ENCODE data around the gene SCGB1D2. TPM values are rescaled to one million over a fixed set of nuclear protein-coding genes. Genes with fewer than 3 reads are reported as not detected.
A peak's percentile ranks its signal among the peaks of the same experiment; 100 is the strongest.

Gene SCGB1D2
- total and polyA plus RNA-seq, 9 of the 15 experiments (the other 6 are each of a cell fraction or from before 2014, with no cell fraction given): not detected

DNA sequence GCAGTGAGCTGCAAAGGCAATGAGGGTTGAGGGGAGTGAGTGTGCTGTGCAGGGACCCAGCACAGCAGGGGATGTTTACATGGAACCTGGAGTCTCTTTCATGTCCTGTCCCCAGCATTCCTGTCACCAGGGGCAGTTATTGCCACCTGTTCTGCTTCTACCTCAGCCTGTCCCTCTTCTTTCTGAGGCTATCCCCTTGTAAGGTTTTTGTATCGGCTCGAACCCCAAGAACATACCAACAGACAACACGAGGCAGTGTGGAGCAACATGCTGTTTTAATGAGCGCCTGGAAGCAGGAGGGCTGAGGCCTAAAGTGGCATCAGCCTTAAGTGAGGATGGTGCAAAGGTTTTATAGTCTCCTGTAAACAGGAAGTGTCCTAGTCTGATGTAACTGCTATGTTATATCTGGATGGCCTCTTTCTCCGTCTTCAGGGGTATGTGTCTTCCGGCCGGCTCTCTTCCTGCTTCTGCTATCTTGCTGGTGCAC, 31.8 kb downstream of the SCGB1D2 start (continued):
- TF ChIP-seq, protein P1, sequence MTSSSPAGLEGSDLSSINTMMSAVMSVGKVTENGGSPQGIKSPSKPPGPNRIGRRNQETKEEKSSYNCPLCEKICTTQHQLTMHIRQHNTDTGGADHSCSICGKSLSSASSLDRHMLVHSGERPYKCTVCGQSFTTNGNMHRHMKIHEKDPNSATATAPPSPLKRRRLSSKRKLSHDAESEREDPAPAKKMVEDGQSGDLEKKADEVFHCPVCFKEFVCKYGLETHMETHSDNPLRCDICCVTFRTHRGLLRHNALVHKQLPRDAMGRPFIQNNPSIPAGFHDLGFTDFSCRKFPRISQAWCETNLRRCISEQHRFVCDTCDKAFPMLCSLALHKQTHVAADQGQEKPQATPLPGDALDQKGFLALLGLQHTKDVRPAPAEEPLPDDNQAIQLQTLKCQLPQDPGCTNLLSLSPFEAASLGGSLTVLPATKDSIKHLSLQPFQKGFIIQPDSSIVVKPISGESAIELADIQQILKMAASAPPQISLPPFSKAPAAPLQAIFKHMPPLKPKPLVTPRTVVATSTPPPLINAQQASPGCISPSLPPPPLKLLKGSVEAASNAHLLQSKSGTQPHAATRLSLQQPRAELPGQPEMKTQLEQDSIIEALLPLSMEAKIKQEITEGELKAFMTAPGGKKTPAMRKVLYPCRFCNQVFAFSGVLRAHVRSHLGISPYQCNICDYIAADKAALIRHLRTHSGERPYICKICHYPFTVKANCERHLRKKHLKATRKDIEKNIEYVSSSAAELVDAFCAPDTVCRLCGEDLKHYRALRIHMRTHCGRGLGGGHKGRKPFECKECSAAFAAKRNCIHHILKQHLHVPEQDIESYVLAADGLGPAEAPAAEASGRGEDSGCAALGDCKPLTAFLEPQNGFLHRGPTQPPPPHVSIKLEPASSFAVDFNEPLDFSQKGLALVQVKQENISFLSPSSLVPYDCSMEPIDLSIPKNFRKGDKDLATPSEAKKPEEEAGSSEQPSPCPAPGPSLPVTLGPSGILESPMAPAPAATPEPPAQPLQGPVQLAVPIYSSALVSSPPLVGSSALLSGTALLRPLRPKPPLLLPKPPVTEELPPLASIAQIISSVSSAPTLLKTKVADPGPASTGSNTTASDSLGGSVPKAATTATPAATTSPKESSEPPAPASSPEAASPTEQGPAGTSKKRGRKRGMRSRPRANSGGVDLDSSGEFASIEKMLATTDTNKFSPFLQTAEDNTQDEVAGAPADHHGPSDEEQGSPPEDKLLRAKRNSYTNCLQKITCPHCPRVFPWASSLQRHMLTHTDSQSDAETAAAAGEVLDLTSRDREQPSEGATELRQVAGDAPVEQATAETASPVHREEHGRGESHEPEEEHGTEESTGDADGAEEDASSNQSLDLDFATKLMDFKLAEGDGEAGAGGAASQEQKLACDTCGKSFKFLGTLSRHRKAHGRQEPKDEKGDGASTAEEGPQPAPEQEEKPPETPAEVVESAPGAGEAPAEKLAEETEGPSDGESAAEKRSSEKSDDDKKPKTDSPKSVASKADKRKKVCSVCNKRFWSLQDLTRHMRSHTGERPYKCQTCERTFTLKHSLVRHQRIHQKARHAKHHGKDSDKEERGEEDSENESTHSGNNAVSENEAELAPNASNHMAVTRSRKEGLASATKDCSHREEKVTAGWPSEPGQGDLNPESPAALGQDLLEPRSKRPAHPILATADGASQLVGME (CRISPR knock-in tag; IDR thresholded peaks at IDR 0.05): no peak
- TF ChIP-seq, protein P2, sequence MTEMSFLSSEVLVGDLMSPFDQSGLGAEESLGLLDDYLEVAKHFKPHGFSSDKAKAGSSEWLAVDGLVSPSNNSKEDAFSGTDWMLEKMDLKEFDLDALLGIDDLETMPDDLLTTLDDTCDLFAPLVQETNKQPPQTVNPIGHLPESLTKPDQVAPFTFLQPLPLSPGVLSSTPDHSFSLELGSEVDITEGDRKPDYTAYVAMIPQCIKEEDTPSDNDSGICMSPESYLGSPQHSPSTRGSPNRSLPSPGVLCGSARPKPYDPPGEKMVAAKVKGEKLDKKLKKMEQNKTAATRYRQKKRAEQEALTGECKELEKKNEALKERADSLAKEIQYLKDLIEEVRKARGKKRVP (CRISPR knock-in tag; IDR thresholded peaks at IDR 0.05): peak; percentile 51; the same call in 1 of the 2 replicates
- TF ChIP-seq ARNT (IDR thresholded peaks at IDR 0.05): no peak
- 0 out of 2 replicates have a peak, but pooled peaks have one; percentile 20 for TF ChIP-seq BCL6 (CRISPR knock-in tag; IDR thresholded peaks at IDR 0.05)
- TF ChIP-seq, protein P3, sequence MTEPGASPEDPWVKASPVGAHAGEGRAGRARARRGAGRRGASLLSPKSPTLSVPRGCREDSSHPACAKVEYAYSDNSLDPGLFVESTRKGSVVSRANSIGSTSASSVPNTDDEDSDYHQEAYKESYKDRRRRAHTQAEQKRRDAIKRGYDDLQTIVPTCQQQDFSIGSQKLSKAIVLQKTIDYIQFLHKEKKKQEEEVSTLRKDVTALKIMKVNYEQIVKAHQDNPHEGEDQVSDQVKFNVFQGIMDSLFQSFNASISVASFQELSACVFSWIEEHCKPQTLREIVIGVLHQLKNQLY (CRISPR knock-in tag; conservative IDR thresholded peaks at IDR 0.05): no peak
- no peak for TF ChIP-seq DIDO1 (tag; IDR thresholded peaks at IDR 0.05; ENCODE audit: low read depth)
- no peak for TF ChIP-seq NFIX (CRISPR knock-in tag; IDR thresholded peaks at IDR 0.05; ENCODE audit: low read depth)
- TF ChIP-seq ZC3H4 (CRISPR knock-in tag; IDR thresholded peaks at IDR 0.05; ENCODE audit: borderline replicate concordance): no peak
- TF ChIP-seq, protein P4, sequence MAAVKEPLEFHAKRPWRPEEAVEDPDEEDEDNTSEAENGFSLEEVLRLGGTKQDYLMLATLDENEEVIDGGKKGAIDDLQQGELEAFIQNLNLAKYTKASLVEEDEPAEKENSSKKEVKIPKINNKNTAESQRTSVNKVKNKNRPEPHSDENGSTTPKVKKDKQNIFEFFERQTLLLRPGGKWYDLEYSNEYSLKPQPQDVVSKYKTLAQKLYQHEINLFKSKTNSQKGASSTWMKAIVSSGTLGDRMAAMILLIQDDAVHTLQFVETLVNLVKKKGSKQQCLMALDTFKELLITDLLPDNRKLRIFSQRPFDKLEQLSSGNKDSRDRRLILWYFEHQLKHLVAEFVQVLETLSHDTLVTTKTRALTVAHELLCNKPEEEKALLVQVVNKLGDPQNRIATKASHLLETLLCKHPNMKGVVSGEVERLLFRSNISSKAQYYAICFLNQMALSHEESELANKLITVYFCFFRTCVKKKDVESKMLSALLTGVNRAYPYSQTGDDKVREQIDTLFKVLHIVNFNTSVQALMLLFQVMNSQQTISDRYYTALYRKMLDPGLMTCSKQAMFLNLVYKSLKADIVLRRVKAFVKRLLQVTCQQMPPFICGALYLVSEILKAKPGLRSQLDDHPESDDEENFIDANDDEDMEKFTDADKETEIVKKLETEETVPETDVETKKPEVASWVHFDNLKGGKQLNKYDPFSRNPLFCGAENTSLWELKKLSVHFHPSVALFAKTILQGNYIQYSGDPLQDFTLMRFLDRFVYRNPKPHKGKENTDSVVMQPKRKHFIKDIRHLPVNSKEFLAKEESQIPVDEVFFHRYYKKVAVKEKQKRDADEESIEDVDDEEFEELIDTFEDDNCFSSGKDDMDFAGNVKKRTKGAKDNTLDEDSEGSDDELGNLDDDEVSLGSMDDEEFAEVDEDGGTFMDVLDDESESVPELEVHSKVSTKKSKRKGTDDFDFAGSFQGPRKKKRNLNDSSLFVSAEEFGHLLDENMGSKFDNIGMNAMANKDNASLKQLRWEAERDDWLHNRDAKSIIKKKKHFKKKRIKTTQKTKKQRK (IDR thresholded peaks at IDR 0.05; ENCODE audit: borderline replicate concordance, low read depth, low read length): no peak
- TF ChIP-seq, protein P5, sequence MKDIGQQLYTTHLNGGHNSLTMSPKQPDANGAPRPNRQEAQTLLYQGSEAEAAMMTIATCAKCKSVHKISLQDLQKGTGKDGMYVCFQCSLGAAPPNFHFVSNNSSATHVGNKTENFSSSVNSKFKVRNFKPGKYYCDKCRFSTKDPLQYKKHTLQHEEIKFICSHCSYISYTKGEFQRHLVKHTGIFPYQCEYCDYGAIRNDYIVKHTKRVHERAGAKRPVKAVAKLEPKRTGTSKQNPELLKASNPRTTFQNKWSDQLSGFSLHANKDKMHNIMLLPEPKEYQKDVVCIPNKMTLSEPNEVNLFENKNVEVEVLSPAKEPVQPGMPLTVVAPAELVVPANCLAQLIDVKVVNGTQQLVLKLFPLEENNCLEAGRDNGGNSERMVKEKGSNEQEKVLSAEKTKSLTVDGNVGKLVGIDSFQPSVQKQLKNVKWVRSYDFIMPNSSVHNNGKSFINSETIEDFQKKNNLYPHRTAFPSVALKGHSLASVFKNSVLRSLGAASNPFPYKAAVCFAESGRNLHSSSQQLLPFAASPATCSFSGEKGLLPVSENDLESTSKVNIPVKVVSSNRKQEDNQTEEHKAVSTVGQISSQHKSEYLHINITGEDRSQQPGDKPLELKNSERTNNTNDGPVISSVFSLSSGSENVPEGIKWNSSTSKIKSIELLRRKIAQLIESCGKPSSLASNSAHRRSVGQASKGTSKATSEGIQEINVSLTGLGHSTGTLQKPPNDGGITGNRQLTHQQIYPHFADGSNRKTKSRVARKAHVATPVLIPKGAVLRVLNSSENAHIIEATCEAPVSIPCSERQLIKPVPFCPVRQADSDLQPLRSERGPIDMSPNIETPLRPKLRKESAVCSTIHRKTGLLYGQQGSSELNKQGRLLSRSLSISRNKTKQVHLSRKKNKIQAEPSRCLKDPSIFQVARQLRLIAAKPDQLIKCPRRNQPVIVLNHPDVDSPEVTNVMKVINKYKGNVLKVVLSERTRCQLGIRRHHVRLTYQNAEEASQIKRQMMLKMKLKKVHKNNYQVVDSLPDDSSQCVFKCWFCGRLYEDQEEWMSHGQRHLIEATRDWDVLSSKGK (CRISPR knock-in tag; IDR thresholded peaks at IDR 0.05): no peak
- no peak for TF ChIP-seq ESRRB (CRISPR knock-in tag; IDR thresholded peaks at IDR 0.05; ENCODE audit: borderline replicate concordance)
- no peak for TF ChIP-seq ZFP36 (IDR thresholded peaks at IDR 0.05; ENCODE audit: low read depth, low read length, partially characterized antibody)
- peak; percentile 24; the same call in 1 of the 2 replicates for TF ChIP-seq L3MBTL2 (IDR thresholded peaks at IDR 0.05)

Measured in K562 (cell line).